Fibroblast of mammary gland (primary cell): ENCODE data around the gene ATG13.

Experiments
- DNase-seq: peaks from one replicate; pipeline ENCODE4 v3.0.0-alpha.2; 2010; ENCODE audit warnings: low read depth
- H3K4me3 ChIP-seq: 2 replicates; pipeline ENCODE4 v1.5.1; 2011; ENCODE audit warnings: low read depth, mild to moderate bottlenecking, low read length, moderate library complexity; ENCODE audit not compliant: control insufficient read depth
- TF ChIP-seq, protein P1 (sequence below): conservative IDR thresholded peaks from 2 replicates; pipeline ENCODE4 v1.5.1; 2011; ENCODE audit warnings: low read depth, low read length, inconsistent platforms; ENCODE audit not compliant: control insufficient read depth, insufficient read depth

ATG13 gene

DNA sequence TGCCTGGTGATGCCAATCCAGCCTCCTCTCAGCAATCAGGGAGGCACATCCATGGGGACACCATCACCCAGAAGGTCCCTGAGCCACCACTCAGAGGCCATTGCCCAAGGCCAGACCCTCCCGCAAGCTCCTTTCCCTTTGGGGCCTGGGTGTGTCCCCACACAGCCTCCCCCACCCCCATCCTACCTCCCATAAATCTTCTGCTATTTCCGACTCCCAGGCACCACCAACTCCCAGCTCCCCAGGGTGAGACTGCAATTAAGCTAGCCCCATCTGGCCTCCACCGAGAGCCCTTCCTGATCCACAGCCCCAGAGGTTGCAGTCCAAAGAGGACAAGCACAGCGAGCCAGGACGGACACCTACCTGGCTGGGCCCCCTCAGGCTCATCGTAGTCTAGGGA is 76.7 kb downstream of the ATG13 start:
- H3K4me3 ChIP-seq, result no peak overlapping the region
- DNase-seq, result no peak
- TF ChIP-seq, protein P1, sequence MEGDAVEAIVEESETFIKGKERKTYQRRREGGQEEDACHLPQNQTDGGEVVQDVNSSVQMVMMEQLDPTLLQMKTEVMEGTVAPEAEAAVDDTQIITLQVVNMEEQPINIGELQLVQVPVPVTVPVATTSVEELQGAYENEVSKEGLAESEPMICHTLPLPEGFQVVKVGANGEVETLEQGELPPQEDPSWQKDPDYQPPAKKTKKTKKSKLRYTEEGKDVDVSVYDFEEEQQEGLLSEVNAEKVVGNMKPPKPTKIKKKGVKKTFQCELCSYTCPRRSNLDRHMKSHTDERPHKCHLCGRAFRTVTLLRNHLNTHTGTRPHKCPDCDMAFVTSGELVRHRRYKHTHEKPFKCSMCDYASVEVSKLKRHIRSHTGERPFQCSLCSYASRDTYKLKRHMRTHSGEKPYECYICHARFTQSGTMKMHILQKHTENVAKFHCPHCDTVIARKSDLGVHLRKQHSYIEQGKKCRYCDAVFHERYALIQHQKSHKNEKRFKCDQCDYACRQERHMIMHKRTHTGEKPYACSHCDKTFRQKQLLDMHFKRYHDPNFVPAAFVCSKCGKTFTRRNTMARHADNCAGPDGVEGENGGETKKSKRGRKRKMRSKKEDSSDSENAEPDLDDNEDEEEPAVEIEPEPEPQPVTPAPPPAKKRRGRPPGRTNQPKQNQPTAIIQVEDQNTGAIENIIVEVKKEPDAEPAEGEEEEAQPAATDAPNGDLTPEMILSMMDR, result no peak

DNA sequence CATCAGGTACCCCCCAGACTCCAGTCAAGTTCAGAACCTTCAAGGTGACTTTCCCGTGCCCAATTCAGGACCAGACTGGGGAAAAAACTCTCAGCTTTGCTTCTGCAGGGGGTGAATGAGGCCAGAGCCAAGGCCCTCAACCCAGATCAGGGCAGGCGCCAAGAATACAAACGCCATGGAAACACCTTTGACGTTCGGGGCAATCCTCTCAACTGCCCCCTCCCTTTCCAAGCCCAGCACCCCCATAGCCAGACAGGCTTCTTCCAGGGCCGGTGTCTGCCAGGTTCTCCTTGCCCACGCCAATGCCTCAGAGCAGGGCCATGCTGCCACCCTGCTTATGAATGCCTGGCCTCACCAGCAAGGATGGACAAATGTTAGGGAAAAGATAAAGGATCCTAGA is 77.3 kb downstream of the ATG13 start:
- no peak overlapping the region for H3K4me3 ChIP-seq
- TF ChIP-seq, protein P1, result no peak
- no peak for DNase-seq

DNA sequence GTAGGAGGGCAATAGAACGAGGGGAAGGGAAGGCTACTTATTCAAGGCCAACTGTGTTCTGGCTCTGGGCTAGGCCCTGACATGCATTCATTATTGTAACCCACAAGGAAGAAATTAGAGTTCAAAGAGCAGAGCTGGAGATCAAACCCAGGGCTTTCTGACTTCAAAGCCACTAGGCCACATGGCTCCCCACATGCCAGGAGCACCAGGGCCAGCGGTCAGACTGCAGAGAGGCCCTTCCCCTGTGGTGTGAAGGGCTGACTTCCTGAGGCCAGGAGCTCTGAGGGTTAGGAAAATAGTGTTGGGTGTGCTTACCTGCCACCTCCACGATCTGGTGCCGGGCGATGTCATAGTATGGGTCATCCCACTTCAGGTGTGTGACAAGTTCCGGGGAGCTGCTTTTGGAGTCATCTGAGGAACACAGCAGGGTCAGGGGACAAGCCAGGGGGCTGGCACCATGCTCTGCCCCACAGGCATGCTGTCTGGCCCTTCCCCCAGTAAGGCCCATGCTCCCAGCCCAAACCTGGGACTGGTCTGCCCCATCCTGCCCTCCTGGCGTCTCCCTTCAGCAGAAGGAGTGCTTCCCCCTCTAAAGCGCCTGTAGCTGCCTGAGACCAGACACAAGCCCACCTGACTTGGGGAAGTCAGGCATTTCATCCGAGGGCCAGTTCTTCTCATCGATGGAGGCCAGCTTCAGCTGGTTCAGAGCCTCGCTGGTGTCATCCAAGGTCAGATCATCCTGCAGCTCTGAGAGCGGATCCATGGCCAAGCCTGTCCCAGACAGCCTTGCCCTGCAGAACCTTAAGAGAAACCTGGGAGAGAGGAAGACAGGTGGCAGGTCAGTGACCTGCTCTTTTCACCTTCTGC is 78.2 kb downstream of the ATG13 start:
- no peak for DNase-seq
- no peak overlapping the region for H3K4me3 ChIP-seq
- TF ChIP-seq, protein P1, result no peak

DNA sequence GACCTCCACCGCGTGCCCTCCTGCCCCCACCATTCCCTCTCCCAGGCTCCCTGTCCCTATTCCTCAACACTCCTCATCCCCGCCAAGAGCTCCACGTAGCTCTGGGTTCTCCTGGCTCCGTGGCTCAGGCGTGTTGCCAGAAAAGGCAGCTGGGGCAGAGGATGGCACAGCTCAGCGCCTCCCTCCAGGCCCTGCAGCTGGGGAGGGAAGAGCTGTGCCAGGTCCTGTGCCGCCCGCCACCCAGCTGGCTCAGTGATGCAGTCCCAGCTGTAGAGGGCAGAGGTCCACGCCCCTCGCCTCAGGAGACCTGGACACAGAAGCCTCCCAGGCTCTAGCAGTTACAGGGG is 78.8 kb downstream of the ATG13 start:
- TF ChIP-seq, protein P1, result no peak
- DNase-seq, result no peak
- H3K4me3 ChIP-seq, result no peak overlapping the region

DNA sequence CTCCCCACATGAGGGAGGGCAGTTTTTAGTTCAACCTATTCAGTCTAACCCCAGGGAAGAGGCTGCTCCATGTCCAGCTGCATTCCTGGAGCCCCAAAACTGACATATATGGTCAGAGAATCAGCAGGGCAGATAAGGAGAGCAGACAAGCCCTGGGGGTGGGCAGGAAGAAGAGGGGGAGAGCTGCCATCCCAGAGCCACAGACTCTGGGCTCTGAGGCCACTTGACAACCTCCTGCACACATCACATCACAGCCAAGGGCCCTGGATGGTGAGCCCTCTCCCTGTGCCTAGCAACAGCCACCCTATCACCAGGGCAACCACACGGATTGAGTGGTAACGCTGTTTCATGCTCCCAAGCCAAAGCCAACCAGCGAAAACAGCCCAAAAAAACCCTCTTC is 80.0 kb downstream of the ATG13 start:
- TF ChIP-seq, protein P1, result no peak
- no peak for DNase-seq
- no peak overlapping the region for H3K4me3 ChIP-seq

DNA sequence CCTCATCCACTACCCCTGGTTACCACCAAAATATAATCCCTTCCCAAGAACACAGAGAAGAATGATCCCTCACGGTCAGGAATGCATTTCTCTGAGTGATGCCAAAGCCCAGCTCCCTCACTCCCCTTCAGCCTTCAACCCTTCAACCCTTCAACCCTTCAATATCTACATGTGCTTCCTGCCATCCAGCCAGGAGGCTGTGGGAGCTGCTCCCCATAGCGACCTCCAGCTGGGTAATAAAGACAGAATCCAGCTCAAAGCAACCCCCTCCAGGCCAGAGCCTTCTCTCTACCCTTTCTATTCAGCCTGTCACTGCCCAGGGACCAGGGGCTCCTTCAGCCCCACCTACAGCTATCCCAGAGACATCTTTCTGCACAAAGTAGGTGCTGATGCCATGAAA is 80.4 kb downstream of the ATG13 start:
- no peak for DNase-seq
- H3K4me3 ChIP-seq, result no peak overlapping the region
- TF ChIP-seq, protein P1, result no peak
